Activated B cell treated with CpG ODN at 0.5 μM for 24 hours (primary cell): ENCODE data around the gene ATE1. TPM values are rescaled to one million over a fixed set of nuclear protein-coding genes. Genes with fewer than 3 reads are reported as not detected.
"Not testable (repeated sequence)": the region's sequence is repeated elsewhere in the genome, so short reads cannot be mapped to it uniquely, and the experiment has no call there.

Source experiments
- ATAC-seq: fragments of 200-7000 bp; cut with Tn5 transposase; one replicate; pipeline ENCODE4 v1.10.0; 2021; ENCODE audit warnings: low read depth, mild to moderate bottlenecking, moderate library complexity
- CTCF ChIA-PET: fragments of 350-600 bp; sonication (Branson Sonifier 250); formaldehyde crosslinking; loops from one replicate; lab custom pipeline; 2021; ENCODE audit warnings: antibody characterized with exemption; lab: Charles Lee
- POLR2A ChIA-PET: fragments of 350-600 bp; sonication (Branson Sonifier 250); formaldehyde crosslinking; loops from one replicate; lab custom pipeline; 2021; ENCODE audit warnings: antibody characterized with exemption; lab: Charles Lee
- DNase-seq: peaks from one replicate; pipeline ENCODE4 v3.0.0; 2022
- H3K27ac Mint-ChIP-seq: one replicate; pipeline ENCODE4 v1.8.0; 2020; ENCODE audit warnings: mixed read lengths
- H3K27me3 Mint-ChIP-seq: one replicate; pipeline ENCODE4 v1.8.0; 2021; ENCODE audit warnings: mixed read lengths
- H3K36me3 Mint-ChIP-seq: one replicate; pipeline ENCODE4 v1.8.0; 2021; ENCODE audit warnings: low read depth, mixed read lengths
- H3K4me1 Mint-ChIP-seq: one replicate; pipeline ENCODE4 v1.8.0; 2021; ENCODE audit warnings: mixed read lengths
- H3K4me3 Mint-ChIP-seq: one replicate; pipeline ENCODE4 v1.8.0; 2020; ENCODE audit warnings: mild to moderate bottlenecking, mixed read lengths
- H3K9me3 Mint-ChIP-seq: one replicate; pipeline ENCODE4 v1.8.0; 2020; ENCODE audit warnings: mixed read lengths
- intact Hi-C: fragments of 100-400 bp; cut with micrococcal nuclease; formaldehyde crosslinking; loops from one replicate; pipeline ENCODE4 v1.15.1; 2024
- total RNA-seq: library from RNA; stranded (reverse); gene quantifications from 2 replicates; pipeline ENCODE4 v1.2.3, GENCODE V29; 2022
- TF ChIP-seq, protein P1 (sequence below): fragments of 200-600 bp; IDR thresholded peaks from one replicate; pipeline ENCODE4 v1.8.0; 2022; ENCODE audit warnings: antibody characterized with exemption, mild to moderate bottlenecking

Gene ATE1
- total RNA-seq, 1 donor from 2014 or later: 31.0 TPM

DNA sequence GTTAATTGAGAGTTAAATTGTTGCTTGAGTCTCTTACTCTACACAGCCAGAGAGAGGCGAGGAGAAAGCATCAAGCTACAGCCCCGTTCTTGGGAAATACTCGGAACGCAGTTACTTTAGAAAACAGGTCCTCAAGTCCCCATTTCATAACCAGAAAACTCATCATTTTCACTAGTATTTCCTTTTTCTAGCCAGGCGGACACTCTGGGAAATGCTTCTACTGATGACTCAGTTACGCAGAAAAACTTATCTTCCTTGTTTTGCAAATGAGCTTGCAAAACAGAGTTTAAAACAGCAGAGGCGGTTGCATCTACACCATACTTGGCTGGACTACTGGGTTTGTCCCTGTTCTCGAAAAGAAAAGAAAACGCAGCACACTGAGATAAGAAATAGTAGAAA, 218.2 kb downstream of the ATE1 start:
- Mint-ChIP-seq H3K27me3 (peaks cover 8% of the 10 kb centered on the region), H3K4me1 (no peaks in the 10 kb centered on the region), H3K27ac (no peak overlapping the region), H3K9me3 (peaks cover 3% of the 10 kb centered on the region), H3K36me3 (no peaks in the 10 kb centered on the region), H3K4me3 (no peak overlapping the region)
- TF ChIP-seq, protein P1, sequence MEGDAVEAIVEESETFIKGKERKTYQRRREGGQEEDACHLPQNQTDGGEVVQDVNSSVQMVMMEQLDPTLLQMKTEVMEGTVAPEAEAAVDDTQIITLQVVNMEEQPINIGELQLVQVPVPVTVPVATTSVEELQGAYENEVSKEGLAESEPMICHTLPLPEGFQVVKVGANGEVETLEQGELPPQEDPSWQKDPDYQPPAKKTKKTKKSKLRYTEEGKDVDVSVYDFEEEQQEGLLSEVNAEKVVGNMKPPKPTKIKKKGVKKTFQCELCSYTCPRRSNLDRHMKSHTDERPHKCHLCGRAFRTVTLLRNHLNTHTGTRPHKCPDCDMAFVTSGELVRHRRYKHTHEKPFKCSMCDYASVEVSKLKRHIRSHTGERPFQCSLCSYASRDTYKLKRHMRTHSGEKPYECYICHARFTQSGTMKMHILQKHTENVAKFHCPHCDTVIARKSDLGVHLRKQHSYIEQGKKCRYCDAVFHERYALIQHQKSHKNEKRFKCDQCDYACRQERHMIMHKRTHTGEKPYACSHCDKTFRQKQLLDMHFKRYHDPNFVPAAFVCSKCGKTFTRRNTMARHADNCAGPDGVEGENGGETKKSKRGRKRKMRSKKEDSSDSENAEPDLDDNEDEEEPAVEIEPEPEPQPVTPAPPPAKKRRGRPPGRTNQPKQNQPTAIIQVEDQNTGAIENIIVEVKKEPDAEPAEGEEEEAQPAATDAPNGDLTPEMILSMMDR: no peak
- DNase-seq (no peak), ATAC-seq (no peak)
- ChIA-PET POLR2A (no interaction called here), CTCF (no interaction called here)
- intact Hi-C loops: no loop called here

DNA sequence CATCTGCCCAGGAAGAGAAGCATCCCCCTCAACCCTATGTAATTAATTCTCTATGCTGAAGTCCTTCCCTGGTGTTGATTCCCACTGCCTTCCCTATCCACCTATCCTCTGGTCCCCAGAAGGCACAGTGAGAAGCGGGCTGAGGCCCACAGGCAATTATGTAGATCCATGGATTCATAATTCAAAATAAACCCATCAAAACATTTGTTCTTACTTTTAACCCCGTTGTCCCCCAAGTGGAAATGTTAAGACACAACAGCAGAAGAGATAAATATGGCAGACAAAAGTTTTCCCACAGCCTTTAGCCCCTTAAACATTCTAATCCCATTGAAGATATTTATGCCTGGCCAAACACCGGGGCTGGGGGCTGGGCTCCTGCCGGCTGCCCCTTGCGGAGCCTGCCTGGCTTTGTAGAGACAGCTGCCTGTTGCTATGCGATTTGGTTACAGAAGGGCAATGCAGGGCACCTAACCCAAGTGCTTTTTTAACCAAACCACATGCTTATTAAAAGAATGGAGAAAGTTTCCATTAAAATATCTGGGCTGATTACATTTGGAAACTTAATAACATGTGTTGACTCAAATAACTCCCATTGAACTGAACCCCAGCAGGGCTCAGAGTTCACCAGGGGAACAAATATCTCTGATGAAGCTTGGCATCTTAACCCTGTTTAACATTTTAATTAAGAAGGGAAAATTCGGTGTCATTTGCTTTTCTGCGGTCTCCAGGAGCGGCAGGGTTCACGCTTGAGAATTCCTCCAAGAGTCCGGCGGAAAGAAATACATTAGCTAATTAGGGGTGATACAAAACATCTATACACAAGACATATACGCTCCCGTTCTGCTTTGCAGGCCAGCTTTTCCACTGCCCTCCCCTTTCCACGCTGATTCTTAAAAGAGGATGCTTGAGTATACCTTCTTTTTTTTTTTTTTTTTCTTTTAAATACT, 218.8 kb downstream of the ATE1 start:
- H3K27me3 Mint-ChIP-seq: peaks cover 8% of the 10 kb centered on the region
- intact Hi-C loops: no loop called here
- no peaks in the 10 kb centered on the region for H3K4me1 Mint-ChIP-seq
- no peak overlapping the region for H3K27ac Mint-ChIP-seq
- H3K36me3 Mint-ChIP-seq: no peaks in the 10 kb centered on the region
- ChIA-PET CTCF (no interaction called here), POLR2A (no interaction called here)
- H3K4me3 Mint-ChIP-seq: no peak overlapping the region
- TF ChIP-seq, protein P1: no peak
- ATAC-seq (no peak), DNase-seq (no peak)
- H3K9me3 Mint-ChIP-seq: no peaks in the 10 kb centered on the region

DNA sequence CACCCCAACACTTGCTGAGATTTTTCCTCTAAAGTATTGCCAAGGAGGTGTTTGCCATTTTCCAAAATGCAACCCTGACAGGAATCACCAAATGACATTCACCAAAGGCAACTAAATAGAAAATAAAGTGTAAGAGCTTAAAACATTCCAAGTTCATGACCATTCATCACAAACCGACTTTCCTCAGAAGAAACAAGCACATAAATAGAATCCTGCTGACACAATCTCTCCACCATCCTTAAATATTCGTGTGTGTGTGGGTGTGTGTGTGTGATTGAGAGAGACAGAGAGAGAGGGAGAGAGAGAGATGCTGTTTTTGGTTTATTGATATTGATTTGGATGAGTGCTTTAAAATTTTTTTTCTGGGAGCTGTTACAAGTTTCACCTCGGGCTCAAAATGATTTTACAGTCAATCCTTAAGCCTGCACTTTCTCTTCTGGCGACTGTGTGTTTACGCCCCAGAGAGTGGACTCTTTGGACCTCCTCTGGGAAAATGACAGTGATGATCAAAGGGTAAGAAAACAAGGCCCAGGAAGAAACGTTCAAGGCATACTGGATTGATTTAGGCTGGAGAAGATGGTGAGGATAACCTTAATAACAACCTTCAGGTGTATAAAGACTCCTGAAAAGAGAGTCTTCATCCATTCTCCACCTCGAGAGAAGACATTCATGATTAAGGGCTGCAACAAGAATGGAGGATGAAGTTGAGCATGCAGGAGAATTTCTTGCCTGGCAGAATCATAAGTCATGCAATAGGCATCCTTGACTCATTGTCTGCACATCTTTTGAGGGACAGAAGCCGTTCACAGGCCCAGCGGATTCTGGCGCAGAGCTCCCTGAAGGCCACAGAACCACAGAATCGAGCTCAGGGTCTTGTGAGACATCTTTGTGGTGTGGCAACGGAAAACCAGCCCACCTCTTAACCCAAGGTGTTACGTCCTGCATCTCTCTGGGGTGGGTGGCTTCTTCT, 225.2 kb downstream of the ATE1 start:
- Mint-ChIP-seq H3K4me1 (no peaks in the 10 kb centered on the region), H3K9me3 (peaks cover 6% of the 10 kb centered on the region), H3K4me3 (no peak overlapping the region), H3K27me3 (no peaks in the 10 kb centered on the region), H3K36me3 (no peaks in the 10 kb centered on the region), H3K27ac (no peak overlapping the region)
- TF ChIP-seq, protein P1: no peak
- ChIA-PET CTCF (no interaction called here), POLR2A (no interaction called here)
- ATAC-seq (no peak), DNase-seq (no peak)
- intact Hi-C loops: no loop called here

DNA sequence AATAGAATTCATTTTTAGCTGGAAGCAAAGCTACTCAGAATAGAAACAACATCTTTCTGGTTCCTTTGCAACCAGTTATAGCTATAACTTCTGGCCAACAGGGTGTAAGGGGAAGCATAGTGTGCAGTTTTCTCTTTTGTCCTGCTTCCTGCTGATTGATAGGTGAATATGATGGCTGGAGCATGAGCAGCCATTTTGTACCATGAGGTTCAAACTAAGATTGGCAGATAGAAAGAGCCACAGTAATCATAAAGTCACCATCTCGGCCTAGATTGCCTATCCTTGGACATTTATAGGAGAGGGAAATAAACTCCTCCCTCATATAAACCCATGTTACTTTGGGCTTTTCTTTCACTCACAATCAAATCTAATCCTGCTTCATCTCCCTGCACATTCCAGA, 227.4 kb downstream of the ATE1 start:
- Mint-ChIP-seq H3K27me3 (no peaks in the 10 kb centered on the region), H3K36me3 (no peaks in the 10 kb centered on the region), H3K4me3 (no peak overlapping the region), H3K4me1 (no peaks in the 10 kb centered on the region), H3K9me3 (peaks cover 6% of the 10 kb centered on the region), H3K27ac (no peak overlapping the region)
- ATAC-seq: no peak
- intact Hi-C loops: no loop called here
- ChIA-PET POLR2A (no interaction called here), CTCF (no interaction called here)
- DNase-seq: no peak
- TF ChIP-seq, protein P1: no peak

DNA sequence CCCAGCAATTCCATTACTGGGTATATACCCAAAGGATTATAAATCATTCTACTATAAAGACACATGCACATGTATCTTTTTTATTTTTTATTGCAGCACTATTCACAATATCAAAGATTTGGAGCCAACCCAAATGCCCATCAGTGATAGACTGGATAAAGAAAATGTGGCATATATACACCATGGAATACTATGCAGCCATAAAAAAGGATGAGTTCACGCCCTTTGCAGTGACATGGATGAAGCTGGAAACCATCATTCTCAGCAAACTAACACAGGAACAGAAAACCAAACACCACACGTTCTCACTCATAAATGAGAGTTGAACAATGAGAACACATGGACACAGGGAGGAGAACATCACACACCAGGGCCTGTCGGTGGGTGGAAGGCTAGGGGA, 228.1 kb downstream of the ATE1 start:
- H3K36me3 Mint-ChIP-seq, intact Hi-C loops, H3K4me3 Mint-ChIP-seq, POLR2A ChIA-PET, DNase-seq, H3K4me1 Mint-ChIP-seq, H3K27ac Mint-ChIP-seq, ATAC-seq, H3K27me3 Mint-ChIP-seq, H3K9me3 Mint-ChIP-seq, CTCF ChIA-PET: not testable (repeated sequence)
